Embryonic facial prominence (tissue), 1 donor: ENCODE data around the gene MST1R.

Source experiments
- DNase-seq: peaks from one replicate; pipeline ENCODE4 v3.0.0-alpha.2; 2016; ENCODE audit errors: extremely low spot score

The MST1R gene

GRCh38 chr3:49839193-49839809 is 64.4 kb downstream of the MST1R start:
- peak; percentile 55 for DNase-seq
